OCI-LY7 (cell line): ENCODE results near the gene IDUA. TPM values are rescaled to one million over a fixed set of nuclear protein-coding genes. Genes with fewer than 3 reads are reported as not detected.

ENCODE experiments used
- BruUV-seq: library from RNA; stranded (reverse); fragments of 400-500 nt; replicated peaks from 2 replicates; lab custom pipeline; 2021; lab: Mats Ljungman, UMichigan
- CTCF ChIA-PET: fragments of 300-600 bp; sonication (Branson Sonifier 250); formaldehyde crosslinking; loops from one replicate; lab custom pipeline; 2022; ENCODE audit warnings: antibody characterized with exemption; ENCODE audit not compliant: unreplicated experiment; lab: Charles Lee
- POLR2A ChIA-PET: fragments of 300-600 bp; sonication (Branson Sonifier 250); formaldehyde crosslinking; loops from one replicate; lab custom pipeline; 2022; ENCODE audit warnings: antibody characterized with exemption; lab: Charles Lee
- DNase-seq: peaks from one replicate; pipeline ENCODE4 v3.0.0-alpha.2; 2015; ENCODE audit warnings: low spot score
- H2AFZ ChIP-seq: fragments of 200-600 bp; sonication (generic), shearing (Covaris generic); 2 replicates; pipeline ENCODE4 v1.6.1; 2014; ENCODE audit warnings: mild to moderate bottlenecking, antibody characterized with exemption, low read length, moderate library complexity
- H3K27ac ChIP-seq: fragments of 200-600 bp; sonication (generic); 2 replicates; pipeline ENCODE4 v1.5.1; 2014; ENCODE audit warnings: mixed run types, low read depth, mild to moderate bottlenecking, moderate library complexity, low read length, inconsistent platforms; ENCODE audit not compliant: poor library complexity, severe bottlenecking
- H3K36me3 ChIP-seq: fragments of 200-600 bp; sonication (generic); 2 replicates; pipeline ENCODE4 v1.6.1; 2014; ENCODE audit warnings: mild to moderate bottlenecking, antibody characterized with exemption, low read length, moderate library complexity, mixed read lengths; ENCODE audit not compliant: insufficient read depth
- H3K4me1 ChIP-seq: fragments of 200-600 bp; sonication (generic); 2 replicates; pipeline ENCODE4 v1.5.1; 2014; ENCODE audit warnings: mild to moderate bottlenecking, low read length; ENCODE audit not compliant: insufficient read depth, poor library complexity, severe bottlenecking
- H3K4me2 ChIP-seq: fragments of 200-600 bp; sonication (generic); 2 replicates; pipeline ENCODE4 v1.6.1; 2014; ENCODE audit warnings: mild to moderate bottlenecking, low read length
- H3K4me3 ChIP-seq: fragments of 200-600 bp; sonication (generic); 2 replicates; pipeline ENCODE4 v1.5.1; 2014; ENCODE audit warnings: mild to moderate bottlenecking, low read depth, low read length; ENCODE audit not compliant: poor library complexity, severe bottlenecking
- H3K79me2 ChIP-seq: fragments of 200-600 bp; sonication (generic); 2 replicates; pipeline ENCODE4 v1.6.1; 2016; ENCODE audit warnings: low read depth, mild to moderate bottlenecking, low read length, moderate library complexity, mixed read lengths; ENCODE audit not compliant: insufficient read depth
- H3K9me2 ChIP-seq: fragments of 200-600 bp; sonication (generic); 2 replicates; pipeline ENCODE4 v1.6.1; 2016; ENCODE audit warnings: mild to moderate bottlenecking, low read length, mixed read lengths; ENCODE audit not compliant: insufficient read depth
- H3K9me3 ChIP-seq: fragments of 200-600 bp; sonication (generic); 2 replicates; pipeline ENCODE4 v1.6.1; 2014; ENCODE audit warnings: mild to moderate bottlenecking, mixed run types, low read length, mixed read lengths
- H4K20me1 ChIP-seq: fragments of 200-600 bp; sonication (generic); 2 replicates; pipeline ENCODE4 v1.6.1; 2014; ENCODE audit warnings: mild to moderate bottlenecking, antibody characterized with exemption, low read length, moderate library complexity, mixed read lengths; ENCODE audit not compliant: insufficient read depth
- EZH2phosphoT487 ChIP-seq: fragments of 200-600 bp; sonication (generic); IDR thresholded peaks from 2 replicates; pipeline ENCODE4 v1.6.1; 2018; ENCODE audit warnings: low read depth, borderline replicate concordance, mild to moderate bottlenecking, mixed run types, antibody characterized with exemption, low read length, moderate library complexity, mixed read lengths
- intact Hi-C: fragments of 100-400 bp; cut with micrococcal nuclease; formaldehyde crosslinking; loops from one replicate; pipeline ENCODE4 v1.10.0; 2022; ENCODE audit not compliant: unreplicated experiment
- total RNA-seq, 2 experiments: library from RNA; depleted of rRNA in 1 of 2; stranded (reverse); fragments of >200 nt in 1 of 2; shearing (Covaris generic) in 1 of 2; gene quantifications; 2 replicates each; pipeline ENCODE4 v1.2.3, GENCODE V29; 2014 to 2022
- TF ChIP-seq, protein P1 (sequence below): fragments of 200-600 bp; sonication (generic); conservative IDR thresholded peaks from 2 replicates; pipeline ENCODE4 v1.5.1; 2014; ENCODE audit warnings: mild to moderate bottlenecking, antibody characterized with exemption, low read length, moderate library complexity, mixed read lengths

The IDUA gene
- total RNA-seq, 2 experiments from 2014 or later, result 12.3 to 15.7 TPM

- intact Hi-C loops, result loop anchor here (10.0 kb wide), 1 partner anchor 228 kb away; the partner anchor contains the start of gene CTBP1
- Histone ChIP-seq H3K4me3 (no peak overlapping the region), H4K20me1 (no peaks in the 10 kb centered on the region), H3K9me3 (no peaks in the 10 kb centered on the region), H3K4me1 (peaks cover 14% of the 10 kb centered on the region), H2AFZ (no peak overlapping the region), H3K27ac (no peak overlapping the region), H3K4me2 (no peak overlapping the region), H3K9me2 (no peaks in the 10 kb centered on the region), H3K79me2 (no peaks in the 10 kb centered on the region), H3K36me3 (no peaks in the 10 kb centered on the region)
- no peak for TF ChIP-seq EZH2phosphoT487
- TF ChIP-seq, protein P1, sequence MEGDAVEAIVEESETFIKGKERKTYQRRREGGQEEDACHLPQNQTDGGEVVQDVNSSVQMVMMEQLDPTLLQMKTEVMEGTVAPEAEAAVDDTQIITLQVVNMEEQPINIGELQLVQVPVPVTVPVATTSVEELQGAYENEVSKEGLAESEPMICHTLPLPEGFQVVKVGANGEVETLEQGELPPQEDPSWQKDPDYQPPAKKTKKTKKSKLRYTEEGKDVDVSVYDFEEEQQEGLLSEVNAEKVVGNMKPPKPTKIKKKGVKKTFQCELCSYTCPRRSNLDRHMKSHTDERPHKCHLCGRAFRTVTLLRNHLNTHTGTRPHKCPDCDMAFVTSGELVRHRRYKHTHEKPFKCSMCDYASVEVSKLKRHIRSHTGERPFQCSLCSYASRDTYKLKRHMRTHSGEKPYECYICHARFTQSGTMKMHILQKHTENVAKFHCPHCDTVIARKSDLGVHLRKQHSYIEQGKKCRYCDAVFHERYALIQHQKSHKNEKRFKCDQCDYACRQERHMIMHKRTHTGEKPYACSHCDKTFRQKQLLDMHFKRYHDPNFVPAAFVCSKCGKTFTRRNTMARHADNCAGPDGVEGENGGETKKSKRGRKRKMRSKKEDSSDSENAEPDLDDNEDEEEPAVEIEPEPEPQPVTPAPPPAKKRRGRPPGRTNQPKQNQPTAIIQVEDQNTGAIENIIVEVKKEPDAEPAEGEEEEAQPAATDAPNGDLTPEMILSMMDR, result no peak
- no TSS peak for BruUV-seq
- CTCF ChIA-PET, result no interaction called here
- DNase-seq, result no peak
- POLR2A ChIA-PET, result no interaction called here
These were observed 30.4 kb downstream of the IDUA start for GRCh38 chr4:1017211-1017610.

- intact Hi-C loops, result loop anchor here (10.0 kb wide), 1 partner anchor 227 kb away; the partner anchor contains the start of gene CTBP1
- no peak for DNase-seq
- Histone ChIP-seq H3K9me3 (no peaks in the 10 kb centered on the region), H3K4me3 (no peak overlapping the region), H3K4me2 (no peak overlapping the region), H2AFZ (no peak overlapping the region), H3K4me1 (peaks cover 9% of the 10 kb centered on the region), H3K27ac (no peak overlapping the region), H3K79me2 (no peaks in the 10 kb centered on the region), H3K9me2 (no peaks in the 10 kb centered on the region), H4K20me1 (no peaks in the 10 kb centered on the region), H3K36me3 (no peaks in the 10 kb centered on the region)
- CTCF ChIA-PET, result no interaction called here
- TF ChIP-seq, protein P1, result no peak
- no peak for TF ChIP-seq EZH2phosphoT487
- BruUV-seq, result no TSS peak
- POLR2A ChIA-PET, result no interaction called here
These were observed 30.9 kb downstream of the IDUA start for GRCh38 chr4:1017706-1018105.

DNA sequence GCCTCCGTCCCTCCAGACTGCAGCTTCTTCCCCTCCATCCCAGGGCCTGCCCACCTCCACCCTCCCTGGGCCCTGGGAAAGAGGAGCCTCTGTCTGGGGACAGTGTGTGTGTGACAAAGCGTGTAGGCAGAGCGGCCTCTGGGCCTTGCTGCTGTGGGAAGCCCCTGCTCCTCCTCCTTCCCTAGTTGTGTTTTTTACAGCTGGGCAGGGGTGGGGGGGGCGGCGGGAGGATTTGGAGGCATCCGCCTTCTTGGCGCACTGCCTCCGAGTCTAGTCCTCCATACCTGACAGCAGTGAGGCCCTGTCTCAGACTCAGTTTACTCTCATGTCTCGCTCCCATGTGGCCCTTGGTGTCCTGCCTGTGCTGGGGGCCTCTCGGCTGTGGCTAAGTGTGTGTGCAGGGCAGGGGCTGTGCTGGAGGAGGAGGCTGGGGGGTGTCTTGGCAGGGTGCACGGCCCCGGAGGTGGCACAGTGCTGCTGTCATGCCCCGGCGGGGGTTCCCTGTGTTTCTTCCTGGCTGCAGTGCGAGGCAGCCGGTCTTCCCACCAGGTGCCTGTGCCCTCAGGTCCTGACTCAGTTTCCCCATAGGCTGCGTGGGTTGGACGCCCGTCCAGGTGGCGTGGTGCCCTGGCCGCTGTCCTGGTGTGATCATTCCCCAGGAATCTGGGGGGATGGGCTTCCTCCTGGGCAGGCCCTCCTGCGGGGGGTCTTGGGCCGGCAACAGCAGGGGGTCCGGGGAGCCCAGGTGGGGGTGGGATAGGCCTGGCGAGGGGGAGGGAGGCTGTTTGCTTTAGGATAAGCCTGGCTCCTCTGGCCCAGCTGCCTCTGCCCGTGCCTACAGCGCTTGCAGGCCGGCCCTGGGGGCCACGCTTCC, 31.5 kb downstream of the IDUA start:
- Histone ChIP-seq H3K4me1 (peaks cover 9% of the 10 kb centered on the region), H3K36me3 (no peaks in the 10 kb centered on the region), H3K27ac (no peak overlapping the region), H2AFZ (no peak overlapping the region), H3K4me2 (no peak overlapping the region), H3K79me2 (no peaks in the 10 kb centered on the region), H3K9me3 (no peaks in the 10 kb centered on the region), H3K4me3 (no peak overlapping the region), H4K20me1 (no peaks in the 10 kb centered on the region), H3K9me2 (no peaks in the 10 kb centered on the region)
- DNase-seq, result no peak
- POLR2A ChIA-PET, result no interaction called here
- intact Hi-C loops, result loop anchor here (10.0 kb wide), 1 partner anchor 226 kb away; the partner anchor contains the start of gene CTBP1
- TF ChIP-seq, protein P1, result no peak
- TF ChIP-seq EZH2phosphoT487, result no peak
- no TSS peak for BruUV-seq
- CTCF ChIA-PET, result no interaction called here
